ENCODE results near the gene CADPS2. TPM values are rescaled to one million over a fixed set of nuclear protein-coding genes. Genes with fewer than 3 reads are reported as not detected.

The CADPS2 gene
- total and polyA plus RNA-seq, 4 donors = 5.6 to 41.1 (median 11.0) TPM

DNA sequence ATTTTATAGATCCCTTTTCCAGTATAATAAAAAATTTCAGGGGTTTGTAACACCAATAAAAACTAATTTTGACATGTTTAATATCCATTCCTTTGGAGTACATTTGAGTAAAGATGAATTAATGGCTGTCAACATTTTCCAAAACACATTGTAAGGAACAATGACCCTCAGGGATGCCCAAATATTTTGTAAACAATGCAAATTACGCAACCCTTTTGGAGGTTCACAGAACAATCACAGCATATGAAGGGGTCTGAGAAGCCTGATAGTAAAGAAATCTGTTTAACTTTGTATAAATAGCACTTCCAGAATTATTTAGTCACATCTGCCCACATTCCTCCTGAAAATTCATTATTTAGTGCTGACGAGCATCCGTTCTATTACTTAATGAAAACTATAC, 428.9 kb downstream of the CADPS2 start:
- no peak for DNase-seq (ENCODE audit: low spot score)
- Histone ChIP-seq H3K27ac (ENCODE audit: low read depth in 1 of 2, low read length in 2 of 2) (no peak overlapping the region), H3K36me3 (ENCODE audit: control insufficient read depth in 4 of 4, insufficient read depth in 3 of 4, low read depth in 1 of 4, low read length in 3 of 4) (no peaks in the 10 kb centered on the region), H3K9me3 (ENCODE audit: control insufficient read depth in 4 of 4, low read length in 3 of 4) (no peaks in the 10 kb centered on the region), H3K9ac (ENCODE audit: low read depth in 1 of 2, low read length in 2 of 2) (no peak overlapping the region), H3K4me3 (ENCODE audit: low read depth in 1 of 3, low read length in 3 of 3) (no peak overlapping the region), H3K27me3 (ENCODE audit: control insufficient read depth in 4 of 4, insufficient read depth in 4 of 4, low read length in 3 of 4) (no peaks in the 10 kb centered on the region), H3K4me1 (ENCODE audit: control insufficient read depth in 4 of 4, insufficient read depth in 4 of 4, low read length in 3 of 4) (no peaks in the 10 kb centered on the region)
- 97% methylated on average over 3 of the region's 3 CpGs for whole genome bisulfite sequencing
- no peak for TF ChIP-seq RXRA (IDR thresholded peaks at IDR 0.05)
- no peak for TF ChIP-seq EGR1 (IDR thresholded peaks at IDR 0.05; ENCODE audit: low read depth in 2 of 2)
- TF ChIP-seq, protein P1, sequence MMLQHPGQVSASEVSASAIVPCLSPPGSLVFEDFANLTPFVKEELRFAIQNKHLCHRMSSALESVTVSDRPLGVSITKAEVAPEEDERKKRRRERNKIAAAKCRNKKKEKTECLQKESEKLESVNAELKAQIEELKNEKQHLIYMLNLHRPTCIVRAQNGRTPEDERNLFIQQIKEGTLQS (IDR thresholded peaks at IDR 0.05) = no peak
- TF ChIP-seq TAF1 (conservative IDR thresholded peaks at IDR 0.05) = no peak
- TF ChIP-seq, protein P2, sequence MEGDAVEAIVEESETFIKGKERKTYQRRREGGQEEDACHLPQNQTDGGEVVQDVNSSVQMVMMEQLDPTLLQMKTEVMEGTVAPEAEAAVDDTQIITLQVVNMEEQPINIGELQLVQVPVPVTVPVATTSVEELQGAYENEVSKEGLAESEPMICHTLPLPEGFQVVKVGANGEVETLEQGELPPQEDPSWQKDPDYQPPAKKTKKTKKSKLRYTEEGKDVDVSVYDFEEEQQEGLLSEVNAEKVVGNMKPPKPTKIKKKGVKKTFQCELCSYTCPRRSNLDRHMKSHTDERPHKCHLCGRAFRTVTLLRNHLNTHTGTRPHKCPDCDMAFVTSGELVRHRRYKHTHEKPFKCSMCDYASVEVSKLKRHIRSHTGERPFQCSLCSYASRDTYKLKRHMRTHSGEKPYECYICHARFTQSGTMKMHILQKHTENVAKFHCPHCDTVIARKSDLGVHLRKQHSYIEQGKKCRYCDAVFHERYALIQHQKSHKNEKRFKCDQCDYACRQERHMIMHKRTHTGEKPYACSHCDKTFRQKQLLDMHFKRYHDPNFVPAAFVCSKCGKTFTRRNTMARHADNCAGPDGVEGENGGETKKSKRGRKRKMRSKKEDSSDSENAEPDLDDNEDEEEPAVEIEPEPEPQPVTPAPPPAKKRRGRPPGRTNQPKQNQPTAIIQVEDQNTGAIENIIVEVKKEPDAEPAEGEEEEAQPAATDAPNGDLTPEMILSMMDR (IDR thresholded peaks at IDR 0.05; ENCODE audit: low read depth, low read length, missing input control) = no peak
- TF ChIP-seq YY1 (IDR thresholded peaks at IDR 0.05) = no peak
- no peak for TF ChIP-seq RAD21 (IDR thresholded peaks at IDR 0.05)
- no peak for TF ChIP-seq GABPA (IDR thresholded peaks at IDR 0.05 in 1 of 2, conservative IDR thresholded peaks at IDR 0.05 in 1 of 2)
- no peak for TF ChIP-seq FOXA1 (IDR thresholded peaks at IDR 0.05)

DNA sequence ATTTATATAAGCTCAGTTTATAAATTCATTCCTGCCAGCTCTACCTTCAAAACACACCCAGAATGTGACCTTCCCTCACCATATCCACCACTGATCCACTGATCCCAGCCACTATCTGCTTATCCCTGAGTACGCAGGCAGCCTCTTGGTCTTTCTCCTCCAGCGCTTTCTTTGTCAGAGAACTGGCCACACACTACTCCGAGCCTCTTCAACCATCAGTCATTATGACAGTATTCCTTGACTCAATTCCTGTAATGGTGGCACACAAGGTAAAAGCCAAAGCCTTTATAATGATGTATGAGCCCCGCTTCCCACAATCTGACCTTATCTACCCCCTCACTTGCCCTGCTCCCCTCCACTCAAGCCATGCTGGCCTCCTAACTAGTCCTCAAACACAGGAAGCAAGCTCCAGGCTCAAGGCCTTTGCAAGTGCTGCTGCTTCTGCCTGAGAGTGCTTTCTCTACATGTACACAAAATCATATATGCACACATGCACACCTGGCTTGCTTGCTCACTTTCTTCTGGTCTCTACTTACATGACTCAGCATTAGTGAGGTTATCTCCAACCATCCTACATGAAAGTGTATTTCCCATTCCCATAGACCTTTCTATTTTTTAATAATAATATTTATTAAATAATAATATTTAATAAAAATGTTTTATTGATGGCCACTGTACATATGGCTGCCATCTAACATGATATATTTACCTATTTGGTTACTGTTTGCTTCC, 431.3 kb downstream of the CADPS2 start:
- no peak for TF ChIP-seq HNF4G (IDR thresholded peaks at IDR 0.05)
- TF ChIP-seq HNF4A (conservative IDR thresholded peaks at IDR 0.05) = no peak
- TF ChIP-seq, protein P1 (IDR thresholded peaks at IDR 0.05) = no peak
- TF ChIP-seq ZBTB33 (IDR thresholded peaks at IDR 0.05) = no peak
- no peak for TF ChIP-seq GABPA (IDR thresholded peaks at IDR 0.05 in 1 of 2, conservative IDR thresholded peaks at IDR 0.05 in 1 of 2)
- no peak for TF ChIP-seq TAF1 (conservative IDR thresholded peaks at IDR 0.05)
- no peak for TF ChIP-seq JUND (IDR thresholded peaks at IDR 0.05)
- TF ChIP-seq MAX (IDR thresholded peaks at IDR 0.05) = no peak
- TF ChIP-seq RAD21 (IDR thresholded peaks at IDR 0.05) = no peak
- TF ChIP-seq YY1 (IDR thresholded peaks at IDR 0.05) = no peak
- no peak for TF ChIP-seq NR2F2 (IDR thresholded peaks at IDR 0.05)
- TF ChIP-seq REST (IDR thresholded peaks at IDR 0.05) = no peak
- TF ChIP-seq SP1 (IDR thresholded peaks at IDR 0.05) = no peak
- TF ChIP-seq FOXA1 (IDR thresholded peaks at IDR 0.05) = no peak
- no peak for TF ChIP-seq RXRA (IDR thresholded peaks at IDR 0.05)
- no peak for TF ChIP-seq FOXA2 (IDR thresholded peaks at IDR 0.05)
- TF ChIP-seq, protein P2 (IDR thresholded peaks at IDR 0.05; ENCODE audit: low read depth, low read length, missing input control) = no peak
- TF ChIP-seq EGR1 (IDR thresholded peaks at IDR 0.05; ENCODE audit: low read depth in 2 of 2) = no peak
- Histone ChIP-seq H3K4me3 (ENCODE audit: low read depth in 1 of 3, low read length in 3 of 3) (no peak overlapping the region), H3K9me3 (ENCODE audit: control insufficient read depth in 4 of 4, low read length in 3 of 4) (no peaks in the 10 kb centered on the region), H3K36me3 (ENCODE audit: control insufficient read depth in 4 of 4, insufficient read depth in 3 of 4, low read depth in 1 of 4, low read length in 3 of 4) (no peaks in the 10 kb centered on the region), H3K9ac (ENCODE audit: low read depth in 1 of 2, low read length in 2 of 2) (no peak overlapping the region), H3K27ac (ENCODE audit: low read depth in 1 of 2, low read length in 2 of 2) (no peak overlapping the region), H3K4me1 (ENCODE audit: control insufficient read depth in 4 of 4, insufficient read depth in 4 of 4, low read length in 3 of 4) (no peaks in the 10 kb centered on the region), H3K27me3 (ENCODE audit: control insufficient read depth in 4 of 4, insufficient read depth in 4 of 4, low read length in 3 of 4) (no peaks in the 10 kb centered on the region)
- WGBS = 96% methylated on average over 4 of the region's 4 CpGs
- no peak for DNase-seq (ENCODE audit: low spot score)

All from liver (tissue), 9 donors.